Lower lobe of right lung (tissue), 2 donors: ENCODE measurements around the gene FBXO34. TPM values are rescaled to one million over a fixed set of nuclear protein-coding genes. Genes with fewer than 3 reads are reported as not detected.
A peak's percentile ranks its signal among the peaks of the same experiment; 100 is the strongest.

Experiments used
- ATAC-seq, 2 donors: fragments of 200-7000 bp; cut with Tn5 transposase; one replicate each; pipeline ENCODE4 v1.9.1; 2020 to 2022; ENCODE audit warnings: mild to moderate bottlenecking in 2 of 2, moderate library complexity in 2 of 2
- DNase-seq: peaks from one replicate; pipeline ENCODE4 v3.0.0-alpha.2; 2020
- H3K27ac ChIP-seq: fragments of 200-600 bp; one replicate; pipeline ENCODE4 v1.8.0; 2022
- H3K27me3 ChIP-seq: fragments of 200-600 bp; one replicate; pipeline ENCODE4 v1.8.0; 2022; ENCODE audit warnings: low read depth
- H3K36me3 ChIP-seq: fragments of 200-600 bp; one replicate; pipeline ENCODE4 v1.8.0; 2022; ENCODE audit warnings: mild to moderate bottlenecking
- H3K4me1 ChIP-seq: fragments of 200-600 bp; one replicate; pipeline ENCODE4 v1.8.0; 2022
- H3K4me3 ChIP-seq: fragments of 200-600 bp; one replicate; pipeline ENCODE4 v1.8.0; 2022; ENCODE audit warnings: mild to moderate bottlenecking
- H3K9me3 ChIP-seq: fragments of 200-600 bp; one replicate; pipeline ENCODE4 v1.8.0; 2022
- CTCF ChIP-seq: fragments of 200-600 bp; IDR thresholded peaks from one replicate; pipeline ENCODE4 v1.8.0; 2022; ENCODE audit warnings: antibody characterized with exemption, mild to moderate bottlenecking
- intact Hi-C: fragments of 100-400 bp; cut with DNase I; formaldehyde crosslinking; loops from one replicate; pipeline ENCODE4 v1.11.0; 2022
- total RNA-seq: library from RNA; stranded (reverse); fragmentation: NEBNext Ultra II Directional; extraction: Animal tissue kit (Norgen Biotek cat#: 25700); gene quantifications from one replicate; pipeline ENCODE4 v1.2.1, GENCODE V29; 2021
- donor health status: DM: no; HTN: yes; CAD: no; lungs with severe emphysema.

FBXO34 gene
- total RNA-seq, 1 donor from 2014 or later = 34.7 TPM

DNA sequence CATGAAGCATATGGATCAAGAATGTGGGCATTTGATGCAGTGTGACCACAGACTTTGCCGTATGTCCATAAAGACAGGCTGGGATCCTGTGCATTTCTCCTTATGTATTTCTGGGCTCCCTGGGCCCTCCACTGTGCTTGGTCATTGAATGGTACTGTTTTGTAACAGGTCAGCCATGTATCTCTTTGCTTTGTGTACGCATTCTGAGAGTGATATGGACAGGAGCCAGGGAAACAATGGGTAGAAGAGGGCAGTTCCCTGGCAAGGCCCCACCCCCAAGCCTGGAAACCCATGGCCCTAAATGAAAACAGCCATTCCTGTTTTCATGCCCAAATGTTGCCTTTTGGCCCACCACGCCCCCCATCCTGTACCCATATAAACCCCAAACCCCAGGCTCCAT lies 15.2 kb upstream of the FBXO34 start:
- intact Hi-C loops = no loop called here
- Histone ChIP-seq H3K4me1 (no peaks in the 10 kb centered on the region), H3K36me3 (no peaks in the 10 kb centered on the region), H3K27me3 (no peaks in the 10 kb centered on the region), H3K27ac (no peak overlapping the region), H3K9me3 (no peaks in the 10 kb centered on the region), H3K4me3 (no peak overlapping the region)
- ATAC-seq (no peak), DNase-seq (no peak)
- no peak for TF ChIP-seq CTCF

DNA sequence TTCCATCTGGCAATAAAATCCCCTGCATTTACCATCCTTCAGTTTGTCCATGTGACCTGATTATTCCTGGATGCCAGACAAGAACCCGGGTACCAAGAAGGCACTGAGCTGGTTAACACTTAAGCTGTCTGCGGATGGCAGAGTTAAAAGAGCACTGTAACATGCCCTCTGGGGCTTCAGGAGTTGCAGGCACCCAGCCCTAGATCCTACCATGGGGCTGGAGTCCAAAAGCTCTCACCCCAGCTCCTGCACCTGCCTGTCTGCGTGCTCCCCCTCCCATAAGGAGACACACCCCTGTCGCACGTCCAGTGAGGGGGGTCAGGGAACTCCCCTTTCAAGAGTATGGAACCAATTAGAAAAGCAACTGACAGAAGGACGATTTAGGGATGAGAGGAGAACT lies 14.6 kb upstream of the FBXO34 start:
- Histone ChIP-seq H3K4me1 (no peaks in the 10 kb centered on the region), H3K4me3 (no peak overlapping the region), H3K27ac (no peak overlapping the region), H3K9me3 (no peaks in the 10 kb centered on the region), H3K36me3 (no peaks in the 10 kb centered on the region), H3K27me3 (no peaks in the 10 kb centered on the region)
- no peak for TF ChIP-seq CTCF
- intact Hi-C loops = no loop called here
- DNase-seq (no peak), ATAC-seq (no peak)

DNA sequence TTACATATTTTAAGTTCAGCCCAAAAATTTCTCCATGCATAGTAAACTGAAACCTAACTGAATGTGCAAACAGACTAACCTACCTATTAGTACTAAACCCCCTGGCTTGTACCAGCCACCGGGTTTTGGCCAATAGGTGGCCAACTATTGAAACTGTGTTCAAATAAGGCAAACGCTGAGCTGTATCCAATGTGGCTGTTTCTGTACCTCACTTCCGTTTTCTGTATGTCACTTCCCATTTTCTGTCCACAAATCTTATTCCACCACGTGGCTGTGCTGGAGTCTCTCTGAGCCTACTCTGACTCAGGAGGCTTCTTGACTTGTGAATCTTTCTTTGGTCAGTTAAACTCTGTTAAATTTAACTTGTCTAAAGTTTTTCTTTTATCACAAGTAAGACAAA lies 6.0 kb upstream of the FBXO34 start:
- peak in 1 of 2 donors; percentile 32 for ATAC-seq
- no peak for DNase-seq
- H3K36me3 ChIP-seq = no peaks in the 10 kb centered on the region
- H3K27ac ChIP-seq = no peak overlapping the region
- H3K4me1 ChIP-seq = no peaks in the 10 kb centered on the region
- intact Hi-C loops = no loop called here
- H3K9me3 ChIP-seq = no peaks in the 10 kb centered on the region
- no peak for TF ChIP-seq CTCF
- H3K27me3 ChIP-seq = no peaks in the 10 kb centered on the region
- H3K4me3 ChIP-seq = no peak overlapping the region

- no peak for ATAC-seq
- no peak overlapping the region for H3K27ac ChIP-seq
Measured at GRCh38 chr14:55267820-55268219, 3.4 kb upstream of the FBXO34 start.

DNA sequence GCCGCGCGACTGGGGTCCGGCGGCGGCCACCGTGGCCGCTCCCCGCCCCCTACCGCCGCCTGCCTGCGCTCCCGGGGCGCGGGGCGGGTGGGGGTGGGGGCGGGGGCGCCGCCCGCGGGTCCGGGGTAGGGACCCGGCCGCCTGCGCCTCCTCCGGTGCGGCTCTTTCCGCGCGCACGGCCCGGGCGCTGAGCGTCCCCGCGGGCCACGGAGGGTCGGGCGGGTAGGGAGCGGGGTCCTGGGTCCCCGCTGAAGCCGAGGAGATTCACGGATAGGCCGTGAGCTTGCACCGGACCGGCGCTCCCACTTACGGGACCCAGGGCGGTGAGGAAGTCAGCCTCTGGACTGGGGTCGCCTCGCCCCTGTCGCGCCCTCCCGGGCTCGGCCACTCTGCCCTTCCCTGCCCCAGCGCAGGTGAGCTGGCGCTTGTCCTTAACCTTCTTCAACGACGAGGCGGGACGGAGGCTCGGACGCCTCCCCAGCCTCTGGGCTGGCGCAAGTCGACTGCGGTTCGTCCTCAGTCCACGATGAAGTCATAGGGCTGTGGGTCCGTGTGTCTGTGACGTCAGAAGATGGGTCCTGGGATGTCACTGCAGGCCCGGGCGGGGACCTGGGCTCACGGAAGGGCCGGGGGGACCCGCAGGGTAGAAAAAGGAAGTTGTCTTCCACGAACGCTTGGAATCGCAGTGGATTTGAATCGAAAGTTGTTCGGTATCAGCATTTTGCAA lies 514 bp downstream of the FBXO34 start:
- H3K4me3 ChIP-seq = peak overlapping the region; percentile 83
- intact Hi-C loops = no loop called here
- no peak for TF ChIP-seq CTCF
- peaks cover 25% of the 10 kb centered on the region for H3K4me1 ChIP-seq
- no peaks in the 10 kb centered on the region for H3K9me3 ChIP-seq
- DNase-seq (peak; percentile 82), ATAC-seq (peak; percentile 69 to 83)
- peak overlapping the region; percentile 96 for H3K27ac ChIP-seq
- no peaks in the 10 kb centered on the region for H3K36me3 ChIP-seq
- H3K27me3 ChIP-seq = no peaks in the 10 kb centered on the region

More at GRCh38 chr14:55267820-55268219, 3.4 kb upstream of the FBXO34 start:
- no peaks in the 10 kb centered on the region for H3K27me3 ChIP-seq
- H3K4me1 ChIP-seq = peaks cover 4% of the 10 kb centered on the region
- intact Hi-C loops = no loop called here
- H3K4me3 ChIP-seq = no peak overlapping the region
- DNase-seq = no peak
- no peaks in the 10 kb centered on the region for H3K36me3 ChIP-seq
- TF ChIP-seq CTCF = no peak
- H3K9me3 ChIP-seq = no peaks in the 10 kb centered on the region
